B cell (primary cell): ENCODE measurements around the gene SCYGR4.

ENCODE experiments used
- EZH2 ChIP-seq: IDR thresholded peaks from 2 replicates; pipeline ENCODE4 v1.6.1; 2012; ENCODE audit warnings: borderline replicate concordance, low read depth, mild to moderate bottlenecking, moderate library complexity, low read length; ENCODE audit not compliant: insufficient read depth, poor library complexity, severe bottlenecking
- TF ChIP-seq, protein P1 (sequence below): fragments of 200-600 bp; IDR thresholded peaks from one replicate; pipeline ENCODE4 v1.8.0; 2022; ENCODE audit warnings: antibody characterized with exemption, mild to moderate bottlenecking

GRCh38 chr2:227568852-227569169 lies 48.5 kb upstream of the SCYGR4 start:
- TF ChIP-seq, protein P1, sequence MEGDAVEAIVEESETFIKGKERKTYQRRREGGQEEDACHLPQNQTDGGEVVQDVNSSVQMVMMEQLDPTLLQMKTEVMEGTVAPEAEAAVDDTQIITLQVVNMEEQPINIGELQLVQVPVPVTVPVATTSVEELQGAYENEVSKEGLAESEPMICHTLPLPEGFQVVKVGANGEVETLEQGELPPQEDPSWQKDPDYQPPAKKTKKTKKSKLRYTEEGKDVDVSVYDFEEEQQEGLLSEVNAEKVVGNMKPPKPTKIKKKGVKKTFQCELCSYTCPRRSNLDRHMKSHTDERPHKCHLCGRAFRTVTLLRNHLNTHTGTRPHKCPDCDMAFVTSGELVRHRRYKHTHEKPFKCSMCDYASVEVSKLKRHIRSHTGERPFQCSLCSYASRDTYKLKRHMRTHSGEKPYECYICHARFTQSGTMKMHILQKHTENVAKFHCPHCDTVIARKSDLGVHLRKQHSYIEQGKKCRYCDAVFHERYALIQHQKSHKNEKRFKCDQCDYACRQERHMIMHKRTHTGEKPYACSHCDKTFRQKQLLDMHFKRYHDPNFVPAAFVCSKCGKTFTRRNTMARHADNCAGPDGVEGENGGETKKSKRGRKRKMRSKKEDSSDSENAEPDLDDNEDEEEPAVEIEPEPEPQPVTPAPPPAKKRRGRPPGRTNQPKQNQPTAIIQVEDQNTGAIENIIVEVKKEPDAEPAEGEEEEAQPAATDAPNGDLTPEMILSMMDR: no peak
- no peak for TF ChIP-seq EZH2
